Right ventricle myocardium superior (tissue), 1 donor: Measurements from ENCODE around the gene MB. TPM values are rescaled to one million over a fixed set of nuclear protein-coding genes. Genes with fewer than 3 reads are reported as not detected.

Experiments
- ATAC-seq: fragments of 200-7000 bp; cut with Tn5 transposase; one replicate; pipeline ENCODE4 v1.9.1; 2020; ENCODE audit warnings: mild to moderate bottlenecking; ENCODE audit not compliant: poor library complexity
- DNase-seq: peaks from one replicate; pipeline ENCODE4 v3.0.0-alpha.2; 2020
- intact Hi-C: fragments of 100-400 bp; cut with DNase I; formaldehyde crosslinking; loops from one replicate; pipeline ENCODE4 v1.11.2; 2022
- total RNA-seq: library from RNA; stranded (reverse); fragmentation: NEBNext Ultra II Directional; extraction: Animal tissue kit (Norgen Biotek cat#: 25700); gene quantifications from one replicate; pipeline ENCODE4 v1.2.1, GENCODE V29; 2021
- donor health status: DM: no; HTN: yes; CAD: no; lungs with severe emphysema.

MB gene
- total RNA-seq, 1 donor from 2014 or later: 19,506 TPM

GRCh38 chr22:35605851-35606481 lies 11.2 kb downstream of the MB start:
- ATAC-seq (peak; percentile 64), DNase-seq (peak; percentile 81)

GRCh38 chr22:35605369-35605680 lies 11.8 kb downstream of the MB start:
- intact Hi-C loops: no loop called here
- DNase-seq (no peak), ATAC-seq (no peak)

More at GRCh38 chr22:35605851-35606481, 11.2 kb downstream of the MB start:
- intact Hi-C loops: no loop called here

GRCh38 chr22:35604621-35605368 lies 12.3 kb downstream of the MB start:
- ATAC-seq: peak; percentile 6
- intact Hi-C loops: no loop called here
- no peak for DNase-seq

GRCh38 chr22:35601743-35602615 lies 15.2 kb downstream of the MB start:
- ATAC-seq (no peak), DNase-seq (no peak)
- intact Hi-C loops: no loop called here

GRCh38 chr22:35601013-35601580 lies 16.0 kb downstream of the MB start:
- ATAC-seq: no peak
- intact Hi-C loops: no loop called here

GRCh38 chr22:35600476-35600875 lies 16.7 kb downstream of the MB start:
- ATAC-seq: no peak
- DNase-seq: peak; percentile 64
- intact Hi-C loops: no loop called here

More at GRCh38 chr22:35601013-35601580, 16.0 kb downstream of the MB start:
- DNase-seq: no peak

GRCh38 chr22:35599364-35599763 lies 17.8 kb downstream of the MB start:
- intact Hi-C loops: no loop called here
- no peak for DNase-seq
- ATAC-seq: no peak

- no peak for DNase-seq
- ATAC-seq: no peak
- intact Hi-C loops: no loop called here
Measured at GRCh38 chr22:35598396-35598710, 18.8 kb downstream of the MB start.

GRCh38 chr22:35597692-35598395 lies 19.3 kb downstream of the MB start:
- ATAC-seq: peak; percentile 57
- intact Hi-C loops: no loop called here

GRCh38 chr22:35596821-35597220 lies 20.3 kb downstream of the MB start:
- peak; percentile 86 for DNase-seq
- ATAC-seq: peak; percentile 80

More at GRCh38 chr22:35597692-35598395, 19.3 kb downstream of the MB start:
- peak; percentile 64 for DNase-seq

GRCh38 chr22:35594686-35595085 lies 22.4 kb downstream of the MB start:
- no peak for DNase-seq
- no peak for ATAC-seq

More at GRCh38 chr22:35596821-35597220, 20.3 kb downstream of the MB start:
- intact Hi-C loops: no loop called here

GRCh38 chr22:35593891-35594470 lies 23.1 kb downstream of the MB start:
- DNase-seq (no peak), ATAC-seq (no peak)

More at GRCh38 chr22:35594686-35595085, 22.4 kb downstream of the MB start:
- intact Hi-C loops: no loop called here

GRCh38 chr22:35593071-35593890 lies 23.8 kb downstream of the MB start:
- DNase-seq: no peak
- ATAC-seq: no peak
- intact Hi-C loops: no loop called here

More at GRCh38 chr22:35593891-35594470, 23.1 kb downstream of the MB start:
- intact Hi-C loops: no loop called here

GRCh38 chr22:35592418-35592967 lies 24.6 kb downstream of the MB start:
- peak; percentile 66 for DNase-seq
- peak; percentile 51 for ATAC-seq
- intact Hi-C loops: no loop called here

- no peak for DNase-seq
Measured at GRCh38 chr22:35591714-35592417, 25.3 kb downstream of the MB start.

GRCh38 chr22:35590634-35591295 lies 26.4 kb downstream of the MB start:
- ATAC-seq: no peak
- intact Hi-C loops: no loop called here
- no peak for DNase-seq

More at GRCh38 chr22:35591714-35592417, 25.3 kb downstream of the MB start:
- ATAC-seq: no peak
- intact Hi-C loops: no loop called here
